Stimulated activated naive B cell treated with anti-CD40 and anti-IgM and Interleukin-4, amounts not matched to agents 10 μg/mL and 1 μg/mL and 100 μg/mL, for 72 hours (primary cell): ENCODE data around the gene CREB3L4.

Source experiments
- ATAC-seq, 2 donors: fragments of 150-1000 bp; cut with Tn5 transposase; replicated peaks; 2 replicates each; pipeline ENCODE4 v1.10.0; 2021; ENCODE audit warnings: moderate library complexity in 1 of 2
- DNase-seq: peaks from one replicate; pipeline ENCODE4 v3.0.0; 2021
- H3K27ac Mint-ChIP-seq: one replicate; pipeline ENCODE4 v1.8.0; 2022; ENCODE audit warnings: mild to moderate bottlenecking, mixed read lengths
- H3K27me3 Mint-ChIP-seq, 2 donors: one replicate each; pipeline ENCODE4 v1.8.0; 2022; ENCODE audit warnings: mixed read lengths in 2 of 2
- H3K36me3 Mint-ChIP-seq, 2 donors: one replicate each; pipeline ENCODE4 v1.8.0; 2022; ENCODE audit warnings: mixed read lengths in 2 of 2, mild to moderate bottlenecking in 1 of 2
- H3K4me1 Mint-ChIP-seq, 2 donors: one replicate each; pipeline ENCODE4 v1.8.0; 2022; ENCODE audit warnings: mixed read lengths in 2 of 2, mild to moderate bottlenecking in 1 of 2
- H3K4me3 Mint-ChIP-seq, 2 donors: one replicate each; pipeline ENCODE4 v1.8.0; 2022; ENCODE audit warnings: mild to moderate bottlenecking in 2 of 2, mixed read lengths in 2 of 2, moderate library complexity in 1 of 2
- H3K9me3 Mint-ChIP-seq, 2 donors: one replicate each; pipeline ENCODE4 v1.8.0; 2022; ENCODE audit warnings: mixed read lengths in 2 of 2, mild to moderate bottlenecking in 1 of 2

Gene CREB3L4

DNA sequence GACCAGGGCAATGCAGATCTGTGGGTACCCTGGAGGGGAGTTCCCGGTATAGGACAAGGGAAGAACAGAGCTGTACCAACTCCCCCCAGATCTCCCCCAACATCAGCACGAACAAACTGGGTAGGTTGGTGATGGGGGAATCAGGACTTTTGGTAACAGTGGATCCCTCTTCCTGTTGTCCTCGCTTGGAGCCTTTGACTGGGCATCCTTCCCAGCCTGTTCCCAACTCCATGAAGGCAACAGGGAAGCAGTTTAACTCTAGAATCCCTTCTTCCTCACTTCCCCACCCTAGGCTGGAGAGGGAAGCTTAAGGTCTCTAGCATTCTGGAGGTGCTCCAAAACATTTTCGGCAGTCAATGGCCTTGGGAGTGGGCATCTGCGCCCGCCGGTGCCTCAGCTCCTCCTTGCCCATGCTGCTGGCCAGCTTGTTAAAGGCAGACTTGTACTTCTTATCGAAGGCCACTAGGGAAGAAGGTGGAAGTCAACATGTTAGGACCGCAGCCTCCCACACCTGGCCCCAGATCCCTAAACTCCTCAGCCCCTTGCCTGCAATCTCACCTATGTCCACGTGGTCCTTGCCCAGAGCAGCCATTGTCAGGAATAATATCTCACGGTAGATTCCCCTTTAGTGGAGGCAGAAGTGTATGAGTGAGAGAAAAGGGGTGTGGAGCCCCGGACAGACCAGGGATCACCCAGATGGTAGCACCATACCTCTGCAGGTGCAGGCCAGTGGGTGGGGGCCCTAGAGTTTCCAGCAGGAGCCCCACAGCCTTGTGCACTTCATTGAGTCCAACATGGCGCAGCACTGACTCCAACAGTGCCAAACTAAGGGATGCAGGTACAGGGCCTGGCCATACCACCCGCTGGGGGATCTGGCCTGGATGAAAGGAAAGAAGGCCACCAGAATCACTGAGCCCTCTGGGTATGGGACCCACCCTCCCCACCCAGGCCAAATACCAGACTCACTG, 37.4 kb upstream of the CREB3L4 start:
- Mint-ChIP-seq H3K27ac (peak overlapping the region; percentile 25), H3K4me3 (no peak overlapping the region), H3K4me1 (peaks cover 19 to 33% of the 10 kb centered on the region in 2 donors), H3K9me3 (no peaks in the 10 kb centered on the region), H3K27me3 (no peaks in the 10 kb centered on the region), H3K36me3 (peaks cover 36 to 48% of the 10 kb centered on the region in 2 donors)
- DNase-seq (no peak), ATAC-seq (no peak)

- peaks cover 51 to 62% of the 10 kb centered on the region in 2 donors for H3K36me3 Mint-ChIP-seq
- no peaks in the 10 kb centered on the region for H3K9me3 Mint-ChIP-seq
- no peak for DNase-seq
- no peak for ATAC-seq
- H3K4me1 Mint-ChIP-seq = peaks cover 25 to 33% of the 10 kb centered on the region in 2 donors
- H3K27ac Mint-ChIP-seq = peak overlapping the region; percentile 81
- no peak overlapping the region for H3K4me3 Mint-ChIP-seq
- no peaks in the 10 kb centered on the region for H3K27me3 Mint-ChIP-seq
Observed at GRCh38 chr1:153932156-153933131, 35.3 kb upstream of the CREB3L4 start.

DNA sequence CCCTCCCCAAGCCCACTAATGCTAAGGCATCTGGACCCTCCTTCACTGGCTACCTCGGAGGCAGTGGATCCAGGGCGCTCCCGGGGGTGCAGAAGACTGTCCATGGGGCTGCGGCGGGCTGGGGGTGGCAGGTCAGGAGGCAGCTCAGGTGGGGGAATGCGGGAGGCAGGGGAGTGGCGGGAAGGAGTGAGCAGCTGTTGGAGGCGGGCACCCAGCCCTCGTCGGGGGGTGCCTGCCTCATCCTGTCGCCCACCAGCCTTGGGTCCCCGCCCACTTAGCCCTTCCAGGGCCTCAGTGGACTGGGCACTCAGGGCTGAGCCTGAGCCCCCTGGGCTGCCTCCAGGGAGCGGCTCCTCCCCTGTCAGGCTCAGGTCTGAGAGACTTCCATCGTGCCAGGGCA, 34.3 kb upstream of the CREB3L4 start:
- ATAC-seq = no peak
- no peak for DNase-seq
- H3K27ac Mint-ChIP-seq = no peak overlapping the region
- peaks cover 57 to 64% of the 10 kb centered on the region in 2 donors for H3K36me3 Mint-ChIP-seq
- H3K27me3 Mint-ChIP-seq = no peaks in the 10 kb centered on the region
- no peak overlapping the region for H3K4me3 Mint-ChIP-seq
- H3K9me3 Mint-ChIP-seq = no peaks in the 10 kb centered on the region
- peaks cover 21 to 26% of the 10 kb centered on the region in 2 donors for H3K4me1 Mint-ChIP-seq

- DNase-seq (no peak), ATAC-seq (no peak)
- peak overlapping the region; percentile 53 for H3K27ac Mint-ChIP-seq
- peaks cover 15 to 23% of the 10 kb centered on the region in 2 donors for H3K4me1 Mint-ChIP-seq
- peaks cover 56 to 65% of the 10 kb centered on the region in 2 donors for H3K36me3 Mint-ChIP-seq
- no peaks in the 10 kb centered on the region for H3K9me3 Mint-ChIP-seq
- no peaks in the 10 kb centered on the region for H3K27me3 Mint-ChIP-seq
- H3K4me3 Mint-ChIP-seq = no peak overlapping the region
Observed at GRCh38 chr1:153933955-153934354, 33.7 kb upstream of the CREB3L4 start.

- H3K27ac Mint-ChIP-seq = no peak overlapping the region
- no peaks in the 10 kb centered on the region for H3K9me3 Mint-ChIP-seq
- H3K27me3 Mint-ChIP-seq = no peaks in the 10 kb centered on the region
- DNase-seq = no peak
- peaks cover 59 to 69% of the 10 kb centered on the region in 2 donors for H3K36me3 Mint-ChIP-seq
- no peak overlapping the region for H3K4me3 Mint-ChIP-seq
- H3K4me1 Mint-ChIP-seq = peaks cover 13 to 26% of the 10 kb centered on the region in 2 donors
- ATAC-seq = no peak
Observed at GRCh38 chr1:153934746-153935145, 33.0 kb upstream of the CREB3L4 start.

DNA sequence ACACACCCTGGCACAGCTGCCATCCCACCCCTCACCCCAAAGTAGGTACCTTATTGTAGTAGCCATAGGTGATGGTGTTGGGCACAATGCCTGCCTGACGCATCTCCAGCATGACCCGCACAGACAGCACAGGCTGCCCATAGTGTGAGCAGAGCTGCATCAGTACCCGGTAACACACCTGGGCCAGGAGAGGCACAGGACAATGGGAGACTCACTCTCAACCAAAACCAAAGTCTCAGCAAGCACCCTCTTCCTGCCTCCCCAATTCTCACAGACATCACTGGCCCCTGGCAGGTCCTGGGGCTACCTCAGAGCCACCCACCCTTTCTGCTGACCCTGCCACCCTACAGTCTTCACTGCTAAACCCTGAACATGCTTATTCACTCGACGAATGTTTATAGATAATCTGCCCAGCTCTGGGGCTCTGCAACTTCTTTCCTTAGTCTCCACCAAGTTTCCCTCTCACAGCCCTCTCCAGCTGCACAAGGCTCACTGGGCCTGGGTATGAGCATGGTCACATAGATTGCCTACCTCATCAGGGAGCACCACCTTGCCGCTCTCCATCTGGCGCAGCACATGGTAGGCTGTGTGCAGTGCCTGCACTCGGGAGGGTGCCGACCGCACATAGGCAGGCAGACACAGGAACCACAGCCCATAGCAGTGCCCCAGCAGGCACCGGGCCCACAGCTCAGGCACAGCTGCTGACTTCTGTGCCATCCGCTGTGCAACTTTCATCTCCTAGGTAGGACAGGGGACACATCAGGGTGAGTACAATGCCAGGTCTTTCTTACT, 31.5 kb upstream of the CREB3L4 start:
- DNase-seq (no peak), ATAC-seq (no peak)
- H3K27ac Mint-ChIP-seq = peak overlapping the region; percentile 76
- no peaks in the 10 kb centered on the region for H3K9me3 Mint-ChIP-seq
- no peak overlapping the region for H3K4me3 Mint-ChIP-seq
- peaks cover 18 to 38% of the 10 kb centered on the region in 2 donors for H3K4me1 Mint-ChIP-seq
- peaks cover 64 to 72% of the 10 kb centered on the region in 2 donors for H3K36me3 Mint-ChIP-seq
- no peaks in the 10 kb centered on the region for H3K27me3 Mint-ChIP-seq

DNA sequence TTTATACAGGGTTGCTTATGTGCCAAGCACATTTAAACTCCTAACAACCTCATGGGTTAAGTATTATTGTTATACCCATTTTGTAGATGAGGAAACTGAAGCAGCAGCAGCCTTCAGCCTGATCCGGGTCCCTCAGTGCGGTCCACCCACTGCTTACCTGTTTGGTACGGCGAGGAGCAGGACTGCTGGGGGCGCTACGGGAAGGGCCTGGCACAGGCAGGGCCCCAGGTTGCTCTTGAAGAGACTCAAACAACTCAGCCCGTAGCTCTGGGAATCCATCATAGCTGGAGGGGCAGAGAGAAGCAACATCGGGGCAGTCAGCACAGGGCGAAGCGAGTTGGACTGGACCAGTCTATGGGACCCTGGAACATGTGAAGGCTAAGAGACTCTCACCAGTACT, 30.4 kb upstream of the CREB3L4 start:
- H3K27me3 Mint-ChIP-seq = no peaks in the 10 kb centered on the region
- H3K9me3 Mint-ChIP-seq = no peaks in the 10 kb centered on the region
- DNase-seq (no peak), ATAC-seq (no peak)
- peak overlapping the region; percentile 59 for H3K27ac Mint-ChIP-seq
- peaks cover 61 to 75% of the 10 kb centered on the region in 2 donors for H3K36me3 Mint-ChIP-seq
- H3K4me1 Mint-ChIP-seq = peaks cover 22 to 36% of the 10 kb centered on the region in 2 donors
- no peak overlapping the region for H3K4me3 Mint-ChIP-seq

- ATAC-seq = no peak
- H3K9me3 Mint-ChIP-seq = no peaks in the 10 kb centered on the region
- H3K36me3 Mint-ChIP-seq = peaks cover 66 to 79% of the 10 kb centered on the region in 2 donors
- no peak overlapping the region for H3K27ac Mint-ChIP-seq
- H3K4me3 Mint-ChIP-seq = no peak overlapping the region
- H3K4me1 Mint-ChIP-seq = peaks cover 36 to 48% of the 10 kb centered on the region in 2 donors
- H3K27me3 Mint-ChIP-seq = no peaks in the 10 kb centered on the region
- DNase-seq = no peak
Observed at GRCh38 chr1:153938996-153939395, 28.7 kb upstream of the CREB3L4 start.

DNA sequence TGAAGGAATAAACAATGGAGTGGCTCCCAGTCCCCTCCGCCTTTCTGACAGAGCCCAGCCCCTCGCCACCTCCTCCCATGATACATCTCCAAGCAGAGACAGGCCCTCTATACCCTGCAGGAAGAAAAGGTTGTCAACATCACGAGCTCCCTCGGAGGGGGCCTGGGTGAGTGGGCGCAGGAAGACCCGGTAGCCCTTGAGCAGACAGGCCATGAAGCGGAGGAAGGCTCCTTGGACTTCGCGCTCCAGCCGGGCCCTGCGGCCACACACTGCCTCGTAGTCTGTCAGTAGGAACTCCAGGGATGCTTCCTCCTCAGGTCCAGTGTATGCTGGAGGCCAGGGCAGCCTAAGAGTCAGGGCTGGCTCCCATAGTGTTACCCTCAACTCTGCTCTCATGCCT, 28.2 kb upstream of the CREB3L4 start:
- DNase-seq (no peak), ATAC-seq (no peak)
- no peaks in the 10 kb centered on the region for H3K27me3 Mint-ChIP-seq
- H3K4me1 Mint-ChIP-seq = peaks cover 36 to 51% of the 10 kb centered on the region in 2 donors
- H3K4me3 Mint-ChIP-seq = no peak overlapping the region
- H3K9me3 Mint-ChIP-seq = no peaks in the 10 kb centered on the region
- H3K36me3 Mint-ChIP-seq = peaks cover 67 to 81% of the 10 kb centered on the region in 2 donors
- H3K27ac Mint-ChIP-seq = no peak overlapping the region

GRCh38 chr1:153940756-153941155, 26.9 kb upstream of the CREB3L4 start:
- Mint-ChIP-seq H3K27ac (peak overlapping the region; percentile 72), H3K4me3 (no peak overlapping the region), H3K4me1 (peaks cover 42 to 58% of the 10 kb centered on the region in 2 donors), H3K9me3 (no peaks in the 10 kb centered on the region), H3K36me3 (peaks cover 72 to 88% of the 10 kb centered on the region in 2 donors), H3K27me3 (no peaks in the 10 kb centered on the region)
- DNase-seq (no peak), ATAC-seq (no peak)

DNA sequence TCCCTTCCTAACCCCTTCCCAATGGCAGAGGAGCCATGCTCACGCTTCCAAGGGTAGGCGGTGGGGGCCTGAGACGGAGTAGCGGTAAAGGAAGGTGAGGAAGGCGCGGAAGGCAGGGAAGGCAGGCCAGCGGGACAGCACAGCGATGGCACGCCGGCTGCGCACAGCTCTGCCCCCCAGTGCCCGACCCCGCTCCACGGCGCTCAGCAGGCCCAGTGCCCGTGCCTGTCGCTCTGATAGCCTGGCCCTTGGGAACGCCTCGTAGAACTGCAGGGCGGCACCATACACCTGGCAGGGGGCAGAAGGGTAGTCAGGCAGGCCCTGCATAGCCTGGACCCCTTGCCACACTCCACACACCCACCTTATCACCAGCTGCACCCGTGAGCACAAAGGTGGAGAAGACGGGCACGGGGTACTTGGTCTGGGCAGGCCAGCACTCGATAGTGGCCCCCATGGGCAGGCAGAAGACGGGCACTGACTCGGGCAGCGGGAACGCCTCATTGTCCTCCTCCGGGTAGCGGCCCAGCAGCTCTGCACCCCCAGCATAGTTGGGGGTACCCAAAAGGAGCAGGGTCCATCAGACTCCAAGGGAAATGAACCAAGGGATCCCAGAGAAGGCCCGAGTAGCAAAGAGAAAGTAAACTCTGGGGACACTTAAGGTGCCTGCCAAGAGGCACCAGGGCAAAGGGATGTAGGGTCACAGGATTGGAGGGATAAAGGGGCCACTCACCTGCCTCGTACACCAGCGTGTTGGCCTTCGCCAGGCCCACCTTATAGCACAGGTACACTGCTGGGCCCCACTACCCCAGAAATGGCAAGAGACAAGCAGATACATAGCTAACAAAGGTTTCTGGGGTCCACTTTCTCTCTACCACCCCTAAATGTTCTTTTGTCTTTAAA, 25.6 kb upstream of the CREB3L4 start:
- no peaks in the 10 kb centered on the region for H3K9me3 Mint-ChIP-seq
- H3K4me1 Mint-ChIP-seq = peaks cover 40 to 64% of the 10 kb centered on the region in 2 donors
- peak overlapping the region in 1 of 2 donors; percentile 28 for H3K4me3 Mint-ChIP-seq
- H3K36me3 Mint-ChIP-seq = peaks cover 65 to 84% of the 10 kb centered on the region in 2 donors
- H3K27me3 Mint-ChIP-seq = no peaks in the 10 kb centered on the region
- DNase-seq (no peak), ATAC-seq (no peak)
- peak overlapping the region; percentile 80 for H3K27ac Mint-ChIP-seq

DNA sequence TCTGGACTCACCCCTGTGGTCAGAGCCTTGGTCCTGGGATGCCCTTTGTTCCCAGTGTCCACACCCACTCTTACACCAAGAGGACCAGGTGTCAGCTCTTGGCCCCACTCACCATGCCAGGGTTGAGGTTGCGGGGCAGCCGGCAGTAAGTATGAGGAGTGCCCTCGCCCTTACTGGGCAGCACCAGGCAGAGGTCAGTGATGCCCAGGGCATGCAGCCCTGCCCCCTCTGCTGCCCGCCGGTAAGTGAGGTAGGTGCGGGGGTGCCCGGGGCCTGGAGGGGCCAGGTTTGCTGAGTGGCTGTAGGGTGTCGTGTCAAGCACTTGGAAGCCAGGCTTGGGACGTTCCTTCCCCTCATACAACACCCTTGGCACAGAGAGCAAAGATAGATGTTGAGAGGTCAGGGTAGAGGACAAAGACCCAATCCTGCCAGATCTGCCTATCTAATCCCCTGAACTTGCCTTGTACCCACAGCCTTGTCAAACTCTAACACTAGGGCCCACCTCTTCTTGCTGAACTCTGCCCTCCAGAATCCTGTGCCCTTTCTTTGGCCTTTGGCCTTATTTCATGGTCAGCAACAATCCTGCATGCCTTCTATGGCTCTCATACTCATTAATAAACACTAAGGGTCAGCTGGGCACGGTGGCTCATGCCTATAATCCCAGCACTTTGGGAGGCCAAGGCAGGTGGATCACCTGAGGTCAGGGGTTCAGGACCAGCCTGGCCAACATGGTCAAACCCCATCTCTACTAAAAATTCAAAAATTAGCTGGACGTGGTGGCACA, 24.7 kb upstream of the CREB3L4 start:
- Mint-ChIP-seq H3K36me3 (peaks cover 58 to 83% of the 10 kb centered on the region in 2 donors), H3K27me3 (no peaks in the 10 kb centered on the region), H3K27ac (peak overlapping the region; percentile 80), H3K4me3 (no peak overlapping the region), H3K4me1 (peaks cover 48 to 72% of the 10 kb centered on the region in 2 donors), H3K9me3 (no peaks in the 10 kb centered on the region)
- no peak for DNase-seq
- ATAC-seq = no peak
